ENCODE measurements around the gene LSM4.

The LSM4 gene

GRCh38 chr19:18279266-18279515 lies 43.7 kb downstream of the LSM4 start:
- FAIRE-seq (no peak), DNase-seq (ENCODE audit: low spot score) (no peak)

GRCh38 chr19:18278521-18279265 lies 44.2 kb downstream of the LSM4 start:
- no peak for DNase-seq (ENCODE audit: low spot score)
- no peak for FAIRE-seq

- DNase-seq (ENCODE audit: low spot score) = peak; percentile 65
Observed at GRCh38 chr19:18274781-18275356, 48.0 kb downstream of the LSM4 start.

DNA sequence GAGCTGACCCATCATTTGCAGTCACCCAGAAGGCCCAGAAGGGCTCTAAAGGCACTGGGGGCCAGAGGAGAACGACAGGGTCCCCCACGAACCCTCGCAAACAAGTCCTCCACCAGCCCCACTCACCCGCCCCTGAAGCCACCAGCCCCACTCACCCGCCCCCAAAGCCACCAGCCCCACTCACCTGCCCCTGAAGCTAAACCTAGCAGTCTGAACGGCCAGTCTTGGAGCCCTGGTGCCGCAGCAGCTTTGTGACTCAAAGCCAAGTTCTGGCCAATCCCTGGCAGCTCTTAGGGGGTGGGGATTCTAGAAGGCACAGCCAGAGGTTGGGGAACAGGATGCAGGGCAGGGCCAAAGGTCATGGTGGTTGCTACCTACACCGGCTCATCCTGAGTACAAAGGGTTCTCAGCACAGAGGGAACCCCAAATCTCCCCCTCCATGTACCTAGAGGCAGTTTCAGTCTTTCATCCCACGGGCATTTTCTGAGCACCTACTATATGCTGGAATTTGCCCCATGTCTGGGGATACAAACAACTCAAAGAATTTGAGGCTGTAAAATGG lies 48.6 kb downstream of the LSM4 start, which contains the start of gene IQCN:
TSS of gene IQCN (minus strand) at position 234 of the 562 bp plus-strand sequence. CDS start 4,974 bp downstream, outside the sequence.
- no peak for DNase-seq (ENCODE audit: low spot score)
- FAIRE-seq = no peak

More at GRCh38 chr19:18274781-18275356, 48.0 kb downstream of the LSM4 start:
- FAIRE-seq = peak; percentile 12

DNA sequence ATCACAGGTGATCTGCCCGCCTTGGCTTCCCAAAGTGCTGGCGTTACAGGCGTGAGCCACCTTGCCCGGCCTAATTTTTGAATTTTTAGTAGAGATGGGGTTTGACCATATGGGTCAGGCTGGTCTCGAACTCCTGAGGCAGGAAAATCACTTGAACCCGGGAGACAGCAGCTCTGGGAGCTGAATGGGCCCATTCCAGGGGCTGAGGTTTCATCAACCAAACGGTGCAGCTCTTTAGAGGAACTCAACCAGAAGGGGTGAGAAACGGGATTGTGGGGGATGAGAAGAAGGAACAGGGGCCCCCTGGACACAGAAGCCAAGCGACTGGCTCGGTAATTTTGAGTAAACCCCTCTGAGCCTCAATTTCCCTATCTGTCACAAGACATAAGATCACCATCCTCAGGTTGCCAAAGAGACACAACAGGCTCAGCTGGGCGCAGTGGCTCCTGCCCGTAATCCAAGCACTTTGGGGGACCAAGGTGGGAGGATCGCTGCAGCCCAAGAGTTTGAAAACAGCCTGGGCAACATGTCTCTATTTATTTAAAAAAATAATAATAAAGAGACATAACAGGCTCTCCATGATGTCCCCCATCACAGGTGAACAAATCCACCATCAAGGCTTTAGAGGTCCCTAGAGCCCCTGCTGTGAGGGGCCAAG lies 49.2 kb downstream of the LSM4 start:
- DNase-seq (ENCODE audit: low spot score) (no peak), FAIRE-seq (no peak)

- no peak for DNase-seq (ENCODE audit: low spot score)
- FAIRE-seq = no peak
Observed at GRCh38 chr19:18271433-18271841, 51.4 kb downstream of the LSM4 start.

DNA sequence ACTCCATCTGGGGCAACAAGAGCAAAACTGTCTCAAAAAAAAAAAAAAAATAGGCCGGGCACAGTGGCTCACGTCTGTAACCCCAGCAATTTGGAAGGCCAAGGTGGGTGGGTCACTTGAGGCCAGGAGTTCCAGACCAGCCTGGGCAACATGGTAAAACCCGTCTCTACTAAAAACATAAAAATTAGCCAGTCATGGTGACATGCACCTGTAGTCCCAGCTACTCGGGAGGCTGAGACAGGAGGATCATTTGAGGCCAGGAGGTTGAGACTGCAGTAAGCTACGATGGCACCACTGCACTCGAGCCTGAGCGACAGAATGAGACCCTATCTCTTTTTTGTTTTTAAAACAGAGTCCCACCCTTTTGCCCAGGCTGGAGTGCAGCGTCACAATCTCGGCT lies 52.5 kb downstream of the LSM4 start:
- DNase-seq (ENCODE audit: low spot score) (no peak), FAIRE-seq (no peak)

DNA sequence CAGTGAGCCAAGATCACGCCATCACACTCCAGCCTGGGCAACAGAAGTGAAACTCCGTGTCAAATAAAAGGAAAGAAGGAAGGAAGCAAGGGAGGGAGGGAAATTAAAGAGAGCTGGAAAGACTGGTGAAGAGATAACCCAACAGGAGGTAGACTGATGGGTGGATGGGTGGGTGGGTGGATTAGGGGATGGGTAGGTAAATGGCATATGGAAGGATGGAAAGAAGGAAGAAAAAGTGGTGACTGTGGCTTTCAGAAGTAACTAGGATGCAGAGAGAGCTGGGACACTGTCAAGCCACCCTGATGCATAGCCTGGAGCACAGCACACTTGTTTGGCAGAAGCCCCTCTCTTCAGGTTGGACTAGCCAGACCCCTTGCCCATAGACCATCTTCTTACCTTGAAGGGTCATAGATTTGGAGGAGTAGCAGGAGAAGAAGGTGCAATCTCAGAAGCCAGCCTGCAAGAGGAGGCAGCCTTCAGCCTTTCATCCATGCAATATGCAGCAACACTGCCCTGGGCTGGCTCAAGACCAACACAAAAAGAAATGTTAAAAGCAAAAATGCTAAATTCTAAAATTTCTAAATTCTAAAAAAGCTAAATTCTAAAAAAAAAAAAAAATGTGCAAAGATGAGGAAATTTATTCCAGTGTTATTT lies 53.7 kb downstream of the LSM4 start:
- DNase-seq (ENCODE audit: low spot score) (no peak), FAIRE-seq (no peak)

DNA sequence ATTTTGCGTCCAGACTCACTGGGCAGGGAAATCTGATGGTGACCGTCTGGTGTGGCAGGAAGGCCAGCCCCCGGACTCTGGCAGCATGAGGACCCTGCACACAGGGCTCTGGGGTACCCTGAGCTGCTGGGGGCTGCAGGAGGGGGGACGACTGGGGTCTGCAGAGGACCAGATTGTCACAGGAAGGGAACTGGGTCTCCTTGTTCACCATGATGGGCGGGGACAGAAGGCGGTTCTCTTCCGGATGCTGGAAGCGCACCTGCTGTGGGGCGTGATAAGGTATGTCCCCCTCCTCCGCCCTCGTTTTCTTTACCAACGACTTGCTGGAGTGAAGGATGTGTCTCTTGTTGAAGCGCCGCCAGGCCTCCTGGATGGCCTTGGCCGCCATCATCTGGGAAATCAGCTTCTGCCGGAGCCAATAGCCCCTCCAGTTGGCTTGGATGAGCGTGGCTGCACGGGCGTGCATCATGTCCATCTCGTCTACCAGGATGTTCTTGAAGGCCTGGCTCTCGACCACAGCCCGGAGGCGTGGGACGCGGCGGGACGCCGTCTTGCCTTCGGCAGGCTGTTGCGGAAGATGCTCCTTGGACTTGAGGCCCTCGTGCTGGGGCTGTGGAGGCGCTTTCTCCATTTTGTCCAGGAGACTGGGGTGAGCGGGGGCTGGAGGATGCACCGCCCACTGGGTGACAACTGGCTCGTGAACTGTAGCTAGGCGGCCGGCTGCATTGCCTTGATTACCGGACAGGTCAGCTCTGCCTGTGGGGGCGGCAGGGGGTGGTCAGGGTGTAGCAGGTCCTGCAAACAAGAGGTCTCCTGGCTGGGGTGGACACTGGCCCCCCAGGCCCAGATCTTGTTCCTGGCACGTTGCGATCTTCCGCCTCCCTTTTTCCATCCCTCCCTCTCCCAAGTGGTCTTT lies 55.8 kb downstream of the LSM4 start:
- no peak for FAIRE-seq
- no peak for DNase-seq (ENCODE audit: low spot score)

GRCh38 chr19:18265582-18265981 lies 57.3 kb downstream of the LSM4 start:
- FAIRE-seq = no peak
- no peak for DNase-seq (ENCODE audit: low spot score)

DNA sequence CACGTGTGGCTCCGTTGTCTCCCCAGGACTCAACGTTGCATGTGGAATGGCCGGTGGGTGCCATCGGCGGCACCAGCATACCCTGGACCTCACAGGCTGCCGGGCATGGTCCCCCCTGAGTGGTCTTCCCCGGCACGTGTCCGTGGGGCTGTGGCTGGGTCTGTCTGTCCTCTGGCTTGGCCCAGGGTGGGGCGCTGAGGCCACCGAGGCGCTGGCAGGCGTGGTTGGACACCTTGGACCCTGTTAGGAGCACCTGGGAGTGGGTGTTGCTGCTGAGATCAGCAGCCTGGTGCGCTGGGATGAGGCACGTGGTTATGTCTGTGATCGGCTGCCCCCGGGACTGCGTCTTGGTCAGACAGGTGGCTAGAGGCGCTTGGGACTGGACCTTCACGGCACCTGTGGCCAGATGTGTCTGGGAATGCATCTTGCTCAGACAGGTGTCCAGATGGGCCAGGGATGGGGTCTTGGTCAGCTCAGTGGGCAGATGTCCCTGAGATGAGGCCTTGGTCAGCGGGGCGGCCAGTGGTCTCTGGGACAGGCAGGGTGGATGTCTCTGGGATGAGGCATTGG lies 57.8 kb downstream of the LSM4 start:
- FAIRE-seq (no peak), DNase-seq (ENCODE audit: low spot score) (no peak)

- DNase-seq (ENCODE audit: low spot score) (no peak), FAIRE-seq (no peak)
Observed at GRCh38 chr19:18264137-18264854, 58.6 kb downstream of the LSM4 start.

DNA sequence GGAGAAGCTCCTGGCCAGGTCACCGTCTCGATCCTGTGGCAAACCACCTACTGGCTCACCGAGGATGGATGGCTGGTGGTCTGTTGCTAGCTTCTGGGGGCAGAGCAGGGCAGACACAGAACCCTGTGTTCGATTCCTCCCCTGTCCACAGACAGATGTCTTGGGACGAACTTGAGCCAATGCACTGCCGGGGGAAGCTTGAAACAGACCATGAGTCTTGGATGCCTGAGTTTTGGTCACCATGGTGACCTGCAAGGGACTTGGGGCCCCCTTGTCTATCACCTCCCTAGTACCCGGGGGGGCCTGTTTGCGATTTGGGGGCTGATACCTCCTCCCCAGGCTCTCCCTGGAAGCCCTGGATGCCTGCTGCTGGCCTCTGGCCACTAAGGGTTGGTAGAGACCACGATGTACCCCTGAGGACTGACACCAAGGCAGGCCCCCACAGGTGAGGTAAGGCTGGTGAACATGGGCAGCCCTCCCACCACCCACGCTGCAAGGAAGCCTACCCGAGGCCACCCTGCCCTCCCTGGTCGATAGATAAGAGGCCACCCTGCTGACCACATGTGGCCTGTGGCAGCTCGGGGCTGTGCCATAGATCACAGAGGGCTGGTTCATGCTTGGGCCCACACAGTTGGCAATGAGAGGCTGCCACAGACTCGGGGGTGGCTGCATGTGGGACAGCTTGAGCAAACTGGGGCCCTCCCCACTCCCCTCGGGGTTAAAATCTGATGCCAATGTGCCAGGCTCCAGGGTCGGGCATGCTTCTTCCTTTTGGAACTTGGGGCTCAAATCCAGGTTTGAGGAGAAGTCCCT lies 59.3 kb downstream of the LSM4 start:
- FAIRE-seq (no peak), DNase-seq (ENCODE audit: low spot score) (no peak)

DNA sequence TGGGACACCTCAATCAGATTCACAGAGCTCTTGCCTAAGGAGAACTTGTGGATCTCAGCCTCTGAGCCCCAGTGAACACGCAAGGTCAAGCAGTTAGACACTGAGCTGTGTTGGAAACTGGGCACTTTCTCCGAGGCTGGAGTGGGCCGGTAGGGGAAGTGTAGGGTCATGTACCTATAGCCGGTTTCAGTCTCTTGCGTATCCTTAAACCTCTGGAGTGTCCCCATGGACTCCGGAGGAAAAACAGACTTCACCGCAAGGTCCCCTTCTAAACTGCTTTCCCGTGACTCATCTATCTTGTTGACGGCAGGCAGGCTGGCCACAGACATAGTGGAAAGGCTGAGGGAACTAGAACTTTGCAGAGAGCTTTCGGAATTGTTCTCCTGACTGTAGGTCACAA lies 60.0 kb downstream of the LSM4 start:
- DNase-seq (ENCODE audit: low spot score) (no peak), FAIRE-seq (no peak)

GRCh38 chr19:18262144-18262543 lies 60.7 kb downstream of the LSM4 start:
- DNase-seq (ENCODE audit: low spot score) = no peak
- FAIRE-seq = no peak

GRCh38 chr19:18261474-18261873 lies 61.4 kb downstream of the LSM4 start:
- no peak for FAIRE-seq

GRCh38 chr19:18259893-18260292 lies 63.0 kb downstream of the LSM4 start:
- no peak for DNase-seq (ENCODE audit: low spot score)
- FAIRE-seq = no peak

More at GRCh38 chr19:18261474-18261873, 61.4 kb downstream of the LSM4 start:
- DNase-seq (ENCODE audit: low spot score) = no peak

DNA sequence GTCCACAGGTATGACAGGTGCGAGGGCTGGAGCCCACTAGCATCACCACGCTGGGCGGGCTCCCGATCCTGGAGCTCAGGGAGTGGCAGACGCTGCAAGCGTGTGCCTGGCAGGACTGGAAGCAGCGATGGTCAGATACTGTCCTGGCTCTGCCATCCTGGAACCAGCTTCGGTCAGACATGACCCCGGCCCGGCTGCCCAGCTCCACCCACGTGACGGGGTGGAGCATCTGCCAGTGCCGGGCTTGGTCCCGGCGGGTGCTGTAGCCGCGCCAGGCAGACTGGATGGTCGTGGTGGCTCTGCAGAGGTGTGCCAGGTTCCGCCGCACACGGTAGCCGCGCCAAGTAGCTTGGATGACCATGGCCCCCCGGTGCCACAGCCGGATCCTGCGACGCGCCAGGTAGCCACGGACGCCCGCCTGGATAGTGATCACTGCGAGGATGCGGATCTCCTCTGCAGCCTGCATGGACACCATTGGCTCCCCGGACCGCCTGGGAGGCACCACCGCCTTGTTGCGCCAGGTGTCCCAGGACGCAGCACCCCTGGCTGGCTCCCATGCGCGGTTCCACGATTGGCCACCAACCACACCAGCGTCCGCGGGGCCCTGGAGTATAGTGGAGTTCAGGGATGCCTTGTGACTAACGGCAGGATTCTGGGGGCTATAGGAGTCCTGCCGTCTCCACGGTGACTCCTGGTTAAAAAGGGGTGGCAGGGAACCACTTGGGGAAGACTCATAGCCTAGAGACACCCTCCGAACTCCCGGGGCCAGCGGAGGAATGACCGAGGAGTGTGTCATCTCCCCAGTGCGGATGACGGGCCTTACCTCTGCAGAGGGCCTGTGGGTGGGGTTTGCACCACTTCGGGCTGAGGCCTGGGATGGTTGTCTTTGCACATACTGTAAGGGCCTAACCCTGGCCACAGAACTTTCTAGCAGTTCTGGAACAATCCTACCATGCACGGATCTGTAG lies 65.1 kb downstream of the LSM4 start:
- DNase-seq (ENCODE audit: low spot score) (no peak), FAIRE-seq (no peak)

Data from RCC 7860 (cell line).